Kidney (tissue), 14 donors: ENCODE data around the gene NLRX1. TPM values are rescaled to one million over a fixed set of nuclear protein-coding genes. Genes with fewer than 3 reads are reported as not detected.

Source experiments
- DNase-seq, 5 donors: peaks; one replicate each; pipeline ENCODE4 v3.0.0-alpha.2; 2013 to 2020
- FAIRE-seq: peaks from 2 replicates; lab custom pipeline; 2012; peaks lifted over from hg19 to GRCh38; lab: Jason Lieb, UNC
- H3K27ac ChIP-seq, 2 donors: one replicate each; pipeline ENCODE4 v1.7.0; 2013; ENCODE audit warnings: low read depth in 2 of 2, low read length in 2 of 2, inconsistent platforms in 1 of 2
- H3K27me3 ChIP-seq: one replicate; pipeline ENCODE4 v1.7.1; 2013; ENCODE audit warnings: low read length, inconsistent platforms; ENCODE audit not compliant: control insufficient read depth, insufficient read depth
- H3K36me3 ChIP-seq, 3 donors: one replicate each; pipeline versions ENCODE4 v1.7.0 to v1.7.1; 2013; ENCODE audit warnings: low read length in 3 of 3, control low read depth in 1 of 3, inconsistent platforms in 1 of 3; ENCODE audit not compliant: insufficient read depth in 3 of 3, control insufficient read depth in 2 of 3
- H3K4me1 ChIP-seq, 3 donors: one replicate each; pipeline versions ENCODE4 v1.7.0 to v1.7.1; 2013; ENCODE audit warnings: low read length in 3 of 3, inconsistent platforms in 1 of 3, low read depth in 1 of 3; ENCODE audit not compliant: control insufficient read depth in 2 of 3, insufficient read depth in 2 of 3
- H3K4me3 ChIP-seq, 3 donors: one replicate each; pipeline versions ENCODE4 v1.7.0 to v1.8.1; 2013; ENCODE audit warnings: low read length in 3 of 3, control low read depth in 1 of 3, inconsistent platforms in 1 of 3
- H3K9ac ChIP-seq, 3 donors: one replicate each; pipeline versions ENCODE4 v1.7.0 to v1.7.1; 2013; ENCODE audit warnings: low read length in 3 of 3, control low read depth in 1 of 3, inconsistent platforms in 1 of 3
- H3K9me3 ChIP-seq, 3 donors: one replicate each; pipeline versions ENCODE4 v1.7.0 to v1.7.1; 2013; ENCODE audit warnings: low read length in 3 of 3, control low read depth in 1 of 3, inconsistent platforms in 1 of 3; ENCODE audit not compliant: control insufficient read depth in 2 of 3, insufficient read depth in 1 of 3
- CTCF ChIP-seq: IDR thresholded peaks from 3 replicates; pipeline ENCODE4 v1.5.1; 2012; ENCODE audit warnings: mild to moderate bottlenecking, moderate library complexity, borderline replicate concordance; ENCODE audit not compliant: insufficient read depth; ENCODE audit errors: extremely low read depth
- intact Hi-C: fragments of 100-400 bp; cut with DNase I; formaldehyde crosslinking; loops from one replicate; pipeline ENCODE4 v1.11.1; 2022
- polyA plus RNA-seq: library from polyadenylated mRNA; stranded (reverse); fragments of 350-450 nt; fragmentation: Illumina TruSeq; extraction: RNeasy Lipid Tissue Mini Kit (QIAGEN cat#74804); gene quantifications from one replicate; pipeline ENCODE4 v1.2.3, GENCODE V29; 2014; ENCODE audit warnings: low read depth, low replicate concordance; ENCODE audit not compliant: insufficient read depth
- total RNA-seq: library from RNA; stranded (reverse); fragmentation: NEBNext Ultra II Directional; extraction: Animal tissue kit (Norgen Biotek cat#: 25700); gene quantifications from one replicate; pipeline ENCODE4 v1.2.1, GENCODE V29; 2021
- donor health status: control.
- donor health status: control.
- donor health status: control.
- donor health status: control.
- donor health status: control.
- donor health status: DM: yes; HTN: yes; CAD: no.
- donor health status: Normal renal cell carcinoma (clear cell type).

NLRX1 gene
- total and polyA plus RNA-seq, 2 donors from 2014 or later, result 11.9 to 21.2 TPM

DNA sequence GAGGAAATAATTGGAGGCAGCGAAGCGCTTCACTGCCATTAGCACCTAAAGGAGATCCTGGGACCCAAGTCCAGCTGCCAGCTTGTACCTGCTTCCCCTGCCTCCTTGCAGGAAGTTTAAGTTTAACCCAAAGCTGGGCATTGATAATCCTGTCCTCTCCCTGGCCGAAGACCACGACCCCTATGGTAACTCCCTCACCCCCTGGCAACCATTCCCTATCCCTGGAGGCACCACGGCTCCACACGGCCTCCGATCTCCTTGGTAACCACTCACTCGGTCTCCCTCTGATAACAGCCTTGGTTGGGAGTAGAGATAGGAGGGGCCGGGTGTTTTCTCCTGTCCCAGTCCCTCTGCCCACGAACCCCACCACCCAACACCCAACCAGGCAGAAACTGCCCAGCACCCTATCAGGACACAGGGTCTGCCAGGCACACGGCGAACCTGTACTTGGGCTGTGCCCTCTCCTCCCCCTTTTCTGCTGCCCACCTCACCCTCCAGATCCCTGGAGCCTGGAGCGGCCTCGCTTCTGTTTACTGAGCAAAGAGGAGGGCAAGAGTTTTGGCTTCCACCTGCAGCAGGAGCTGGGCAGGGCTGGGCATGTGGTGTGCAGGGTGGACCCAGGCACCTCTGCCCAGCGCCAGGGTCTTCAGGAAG, 17.6 kb downstream of the NLRX1 start:
- H3K27me3 ChIP-seq, result no peaks in the 10 kb centered on the region
- DNase-seq (peak in 3 of 5 donors; percentile 18 to 55 (median 34)), FAIRE-seq (no peak)
- intact Hi-C loops, result no loop called here
- peaks cover 0 to 3% (median 0%) of the 10 kb centered on the region in 3 donors for H3K4me1 ChIP-seq
- H3K9me3 ChIP-seq, result no peaks in the 10 kb centered on the region
- H3K9ac ChIP-seq, result peak overlapping the region in 1 of 3 donors; percentile 55
- peak overlapping the region in 1 of 2 donors; percentile 37 for H3K27ac ChIP-seq
- TF ChIP-seq CTCF, result no peak
- peak overlapping the region in 2 of 3 donors; percentile 75 to 81 for H3K4me3 ChIP-seq
- H3K36me3 ChIP-seq, result no peaks in the 10 kb centered on the region

DNA sequence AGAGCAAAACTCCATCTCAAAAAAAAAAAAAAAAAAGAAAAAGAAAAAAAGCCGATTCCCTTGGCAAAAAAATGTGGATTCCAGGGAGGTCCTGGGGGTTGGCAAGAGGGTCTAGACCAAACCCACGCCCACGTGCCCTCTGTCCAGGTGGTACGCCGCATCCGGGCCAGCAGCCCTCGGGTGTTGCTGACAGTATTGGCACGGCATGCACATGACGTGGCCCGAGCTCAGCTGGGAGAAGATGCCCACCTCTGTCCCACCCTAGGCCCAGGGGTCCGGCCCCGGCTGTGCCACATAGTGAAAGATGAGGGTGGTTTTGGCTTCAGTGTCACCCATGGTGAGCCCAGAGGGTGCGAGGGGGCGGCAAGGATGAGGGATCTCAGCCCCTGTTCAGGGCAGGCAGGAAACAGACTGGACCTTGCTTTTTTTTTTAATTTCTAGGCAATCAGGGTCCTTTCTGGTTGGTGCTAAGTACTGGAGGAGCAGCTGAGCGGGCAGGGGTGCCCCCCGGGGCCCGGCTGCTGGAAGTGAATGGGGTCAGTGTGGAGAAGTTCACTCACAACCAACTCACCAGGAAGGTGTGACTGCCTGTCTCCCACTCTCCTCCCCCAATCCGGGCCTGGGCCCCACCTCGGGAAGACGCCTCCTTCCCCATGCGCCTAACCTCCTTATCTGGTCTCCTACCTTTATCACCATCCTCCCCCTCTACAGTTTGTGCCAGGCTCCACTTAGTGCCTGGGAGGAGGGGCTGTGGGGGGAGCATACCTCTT, 18.8 kb downstream of the NLRX1 start:
- Histone ChIP-seq H3K36me3 (no peaks in the 10 kb centered on the region), H3K27ac (no peak overlapping the region), H3K4me3 (no peak overlapping the region), H3K4me1 (peaks cover 0 to 3% (median 0%) of the 10 kb centered on the region in 3 donors), H3K9ac (no peak overlapping the region), H3K27me3 (no peaks in the 10 kb centered on the region), H3K9me3 (no peaks in the 10 kb centered on the region)
- DNase-seq (peak in 1 of 5 donors; percentile 37), FAIRE-seq (no peak)
- TF ChIP-seq CTCF, result no peak
- intact Hi-C loops, result no loop called here

DNA sequence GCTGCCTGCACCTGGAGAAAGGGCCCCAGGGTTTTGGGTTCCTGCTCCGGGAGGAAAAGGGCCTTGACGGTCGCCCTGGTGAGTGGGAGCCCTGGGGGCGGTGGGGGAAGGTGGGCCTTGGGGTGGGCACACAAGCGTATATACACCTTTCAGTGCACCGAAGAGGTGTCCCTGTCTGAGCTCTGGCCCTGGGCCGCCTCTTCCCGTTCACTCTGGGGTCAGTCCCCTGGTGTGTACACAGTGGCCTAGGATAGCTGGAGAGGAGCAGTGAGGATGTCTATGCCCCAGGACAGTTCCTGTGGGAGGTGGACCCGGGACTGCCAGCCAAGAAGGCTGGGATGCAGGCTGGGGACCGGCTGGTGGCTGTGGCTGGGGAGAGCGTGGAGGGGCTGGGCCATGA, 19.5 kb downstream of the NLRX1 start:
- no peak for TF ChIP-seq CTCF
- FAIRE-seq, result no peak
- no peaks in the 10 kb centered on the region for H3K27me3 ChIP-seq

More for the DNA sequence above, 19.5 kb downstream of the NLRX1 start:
- intact Hi-C loops, result no loop called here
- peaks cover 0 to 3% (median 0%) of the 10 kb centered on the region in 3 donors for H3K4me1 ChIP-seq
- no peak overlapping the region for H3K4me3 ChIP-seq
- H3K27ac ChIP-seq, result no peak overlapping the region
- DNase-seq, result peak in 1 of 5 donors; percentile 52
- no peaks in the 10 kb centered on the region for H3K9me3 ChIP-seq
- H3K9ac ChIP-seq, result no peak overlapping the region
- H3K36me3 ChIP-seq, result no peaks in the 10 kb centered on the region
